Motor neuron (in vitro differentiated cells): ENCODE data around the gene SDHAF2. TPM values are rescaled to one million over a fixed set of nuclear protein-coding genes. Genes with fewer than 3 reads are reported as not detected.
"Not testable (repeated sequence)": the region's sequence is repeated elsewhere in the genome, so short reads cannot be mapped to it uniquely, and the experiment has no call there.

ENCODE experiments used
- ATAC-seq, 8 experiments: fragments of 200-7000 bp; cut with Tn5 transposase; replicated peaks in 6 of 8; 2 replicates each; pipeline ENCODE4 v1.8.0; 2021; ENCODE audit warnings: mild to moderate bottlenecking in 8 of 8, moderate library complexity in 8 of 8
- H3K27ac ChIP-seq, 2 donors: fragments of 250-450 bp; sonication (Bioruptor Pico); 2 replicates each; pipeline ENCODE4 v1.9.0; 2021; ENCODE audit warnings: antibody characterized with exemption in 2 of 2, mild to moderate bottlenecking in 2 of 2, moderate library complexity in 1 of 2
- H3K4me1 ChIP-seq, 2 donors: fragments of 250-450 bp; sonication (Bioruptor Pico); replicated peaks in 1 of 2; 2 replicates each; pipeline ENCODE4 v1.6.1; 2021; ENCODE audit warnings: antibody characterized with exemption in 2 of 2, mild to moderate bottlenecking in 2 of 2, moderate library complexity in 1 of 2
- H3K4me3 ChIP-seq, 5 donors: fragments of 250-450 bp; sonication (Bioruptor Pico); 2 replicates each; pipeline ENCODE4 v1.9.0; 2021; ENCODE audit warnings: antibody characterized with exemption in 5 of 5, mild to moderate bottlenecking in 5 of 5, moderate library complexity in 4 of 5
- WGBS, 10 experiments: fragments of 450-650 bp; shearing (Covaris generic); methylation state at CpG; one replicate each; pipeline ENCODE4 v1.0.0; 2022; 5-methylcytosine and 5-hydroxymethylcytosine counted together
- in situ Hi-C, 9 experiments: fragments of 400-800 bp; cut with MboI; loops; one replicate each; pipeline ENCODE4 v1.15.0; 2021; ENCODE audit warnings: low sequenced_read_pairs in 9 of 9, low pct_unique_long_range_greater_than_20kb in 2 of 9; ENCODE audit not compliant: unreplicated experiment in 9 of 9
- total RNA-seq, 8 experiments: library from RNA; unstranded; fragments of 300-600 nt; gene quantifications; 2 replicates each; pipeline versions ENCODE4 v1.2.3 to v1.2.4, GENCODE V29; 2022

Gene SDHAF2
- 10 to 100 TPM; 34.3 to 53.9 (median 47.2) TPM for total RNA-seq

- peak; percentile 89 to 95 (median 92) for ATAC-seq
- 0 to 5% (median 0%) methylated on average over 1 to 16 of the region's 82 CpGs; no CpG with 5 or more reads in 1 of the 10 experiments for WGBS, 10 experiments
- Histone ChIP-seq H3K4me1 (peaks cover 14% of the 10 kb centered on the region in 2 donors), H3K27ac (peak within 1 kb of the TSS; percentile 98 to 99), H3K4me3 (peak within 1 kb of the TSS; percentile 78 to 96 (median 85))
- in situ Hi-C loops = no loop called here
These were observed at the start of gene SDHAF2, which contains the start of gene CPSF7 for GRCh38 chr11:61429691-61430582. Gene SDHAF2, plus strand, starts transcription at chr11:61430124. Its CDS starts 23 bp downstream, at chr11:61430147. Gene CPSF7, minus strand, starts transcription at chr11:61429975. Its CDS starts 740 bp downstream, at chr11:61429235.

GRCh38 chr11:61380884-61381283 is 49.0 kb upstream of the SDHAF2 start:
- Histone ChIP-seq H3K27ac (no peak overlapping the region), H3K4me1 (no peaks in the 10 kb centered on the region), H3K4me3 (no peak overlapping the region)
- WGBS, 10 experiments = 81 to 100% (median 94%) methylated on average over 2 to 7 of the region's 9 CpGs; no CpG with 5 or more reads in 1 of the 10 experiments
- in situ Hi-C loops = loop anchor here in 1 of 9 experiments (10.0 kb wide), 1 partner anchor 46 kb away; the partner anchor contains the start of genes DDB1 and TKFC
- no peak for ATAC-seq

GRCh38 chr11:61383859-61384258 is 46.1 kb upstream of the SDHAF2 start:
- H3K4me3 ChIP-seq, ATAC-seq, H3K27ac ChIP-seq, H3K4me1 ChIP-seq: not testable (repeated sequence)
- in situ Hi-C loops = loop anchor here in 1 of 9 experiments (10.0 kb wide), 1 partner anchor 49 kb away; the partner anchor contains the start of genes DDB1 and TKFC
- WGBS, 10 experiments = 83 to 100% (median 95%) methylated on average over 1 to 5 of the region's 5 CpGs; no CpG with 5 or more reads in 3 of the 10 experiments

- in situ Hi-C loops = loop anchor here in 1 of 9 experiments (10.0 kb wide), 1 partner anchor 50 kb away; the partner anchor contains the start of genes DDB1 and TKFC
- H3K4me1 ChIP-seq = no peaks in the 10 kb centered on the region
These were observed 45.4 kb upstream of the SDHAF2 start for GRCh38 chr11:61384271-61385242.

GRCh38 chr11:61390161-61390560 is 39.8 kb upstream of the SDHAF2 start:
- no peak overlapping the region for H3K27ac ChIP-seq
- H3K4me3 ChIP-seq = no peak overlapping the region
- H3K4me1 ChIP-seq = no peaks in the 10 kb centered on the region
- 50 to 100% (median 81%) methylated on average over 1 of the region's 1 CpG; no CpG with 5 or more reads in 2 of the 10 experiments for WGBS, 10 experiments
- in situ Hi-C loops = no loop called here
- ATAC-seq = no peak

More at GRCh38 chr11:61384271-61385242, 45.4 kb upstream of the SDHAF2 start:
- Histone ChIP-seq H3K4me3 (no peak overlapping the region), H3K27ac (no peak overlapping the region)
- 74 to 100% (median 83%) methylated on average over 1 to 7 of the region's 15 CpGs; no CpG with 5 or more reads in 1 of the 10 experiments for WGBS, 10 experiments
- peak in 1 of 8 experiments; percentile 63 for ATAC-seq

- no peaks in the 10 kb centered on the region for H3K4me1 ChIP-seq
- in situ Hi-C loops = no loop called here
- H3K4me3 ChIP-seq = peak overlapping the region; percentile 46 to 59 (median 54)
- ATAC-seq = peak; percentile 26 to 65 (median 54)
- WGBS, 10 experiments = 0 to 20% (median 7%) methylated on average over 1 to 8 of the region's 15 CpGs; no CpG with 5 or more reads in 1 of the 10 experiments
- H3K27ac ChIP-seq = no peak overlapping the region
These were observed 36.8 kb upstream of the SDHAF2 start for GRCh38 chr11:61392981-61393595.

- Histone ChIP-seq H3K4me3 (no peak overlapping the region), H3K27ac (no peak overlapping the region), H3K4me1 (no peaks in the 10 kb centered on the region)
- peak in 3 of 8 experiments; percentile 4 to 20 (median 8) for ATAC-seq
- in situ Hi-C loops = no loop called here
- 83 to 100% (median 90%) methylated on average over 1 to 2 of the region's 2 CpGs; no CpG with 5 or more reads in 5 of the 10 experiments for WGBS, 10 experiments
These were observed 28.8 kb upstream of the SDHAF2 start for GRCh38 chr11:61401173-61401572.

- no peaks in the 10 kb centered on the region for H3K4me1 ChIP-seq
- in situ Hi-C loops = no loop called here
- H3K4me3 ChIP-seq = no peak overlapping the region
- ATAC-seq = no peak
- no peak overlapping the region for H3K27ac ChIP-seq
- WGBS, 10 experiments = 88 to 100% (median 96%) methylated on average over 1 to 2 of the region's 2 CpGs; no CpG with 5 or more reads in 1 of the 10 experiments
These were observed 28.4 kb upstream of the SDHAF2 start for GRCh38 chr11:61401573-61401972.

- in situ Hi-C loops = no loop called here
- peak in 1 of 8 experiments; percentile 15 for ATAC-seq
These were observed 26.3 kb upstream of the SDHAF2 start for GRCh38 chr11:61403658-61404057.

GRCh38 chr11:61404103-61404502 is 25.8 kb upstream of the SDHAF2 start:
- no peak overlapping the region for H3K27ac ChIP-seq
- H3K4me3 ChIP-seq = no peak overlapping the region
- 71 to 100% (median 97%) methylated on average over 1 to 5 of the region's 5 CpGs; no CpG with 5 or more reads in 3 of the 10 experiments for WGBS, 10 experiments
- H3K4me1 ChIP-seq = no peaks in the 10 kb centered on the region
- in situ Hi-C loops = no loop called here
- ATAC-seq = peak in 1 of 8 experiments; percentile 35

More at GRCh38 chr11:61403658-61404057, 26.3 kb upstream of the SDHAF2 start:
- Histone ChIP-seq H3K4me1 (no peaks in the 10 kb centered on the region), H3K4me3 (no peak overlapping the region), H3K27ac (no peak overlapping the region)
- WGBS, 10 experiments = 100% methylated on average over 1 of the region's 1 CpG; no CpG with 5 or more reads in 7 of the 10 experiments

- no peak overlapping the region for H3K4me3 ChIP-seq
- ATAC-seq = peak in 1 of 8 experiments; percentile 41
- H3K27ac ChIP-seq = no peak overlapping the region
- H3K4me1 ChIP-seq = no peaks in the 10 kb centered on the region
- in situ Hi-C loops = no loop called here
- 80 to 100% (median 95%) methylated on average over 1 to 4 of the region's 4 CpGs for WGBS, 10 experiments
These were observed 25.3 kb upstream of the SDHAF2 start for GRCh38 chr11:61404641-61405040.

- in situ Hi-C loops = no loop called here
- 83 to 100% (median 98%) methylated on average over 2 of the region's 2 CpGs; no CpG with 5 or more reads in 4 of the 10 experiments for WGBS, 10 experiments
- H3K27ac ChIP-seq = no peak overlapping the region
- ATAC-seq = no peak
- no peak overlapping the region for H3K4me3 ChIP-seq
- no peaks in the 10 kb centered on the region for H3K4me1 ChIP-seq
These were observed 23.9 kb upstream of the SDHAF2 start for GRCh38 chr11:61406067-61406466.
